Liver (tissue), 9 donors: ENCODE results near the gene TRAPPC5. TPM values are rescaled to one million over a fixed set of nuclear protein-coding genes. Genes with fewer than 3 reads are reported as not detected.

ENCODE experiments used
- DNase-seq: peaks from one replicate; pipeline ENCODE4 v3.0.0-alpha.2; 2017; ENCODE audit warnings: low spot score
- H3K27ac ChIP-seq, 2 donors: one replicate each; pipeline ENCODE4 v1.7.0; 2013; ENCODE audit warnings: inconsistent platforms in 2 of 2, low read length in 2 of 2, control low read depth in 1 of 2, low read depth in 1 of 2, mild to moderate bottlenecking in 1 of 2
- H3K27me3 ChIP-seq, 4 donors: one replicate each; pipeline versions ENCODE4 v1.6.1 to v1.7.0; 2013; ENCODE audit warnings: low read length in 3 of 4, inconsistent platforms in 1 of 4, mild to moderate bottlenecking in 1 of 4, moderate library complexity in 1 of 4; ENCODE audit not compliant: control insufficient read depth in 4 of 4, insufficient read depth in 4 of 4
- H3K36me3 ChIP-seq, 4 donors: one replicate each; pipeline versions ENCODE4 v1.6.1 to v1.7.0; 2013; ENCODE audit warnings: low read length in 3 of 4, mild to moderate bottlenecking in 3 of 4, low read depth in 1 of 4, moderate library complexity in 1 of 4; ENCODE audit not compliant: control insufficient read depth in 4 of 4, insufficient read depth in 3 of 4
- H3K4me1 ChIP-seq, 4 donors: one replicate each; pipeline versions ENCODE4 v1.6.1 to v1.7.0; 2013; ENCODE audit warnings: low read length in 3 of 4, mild to moderate bottlenecking in 3 of 4, moderate library complexity in 1 of 4; ENCODE audit not compliant: control insufficient read depth in 4 of 4, insufficient read depth in 4 of 4
- H3K4me3 ChIP-seq, 3 donors: one replicate each; pipeline versions ENCODE4 v1.6.1 to v1.7.0; 2013; ENCODE audit warnings: low read length in 3 of 3, control low read depth in 1 of 3, low read depth in 1 of 3, mild to moderate bottlenecking in 1 of 3
- H3K9ac ChIP-seq, 2 donors: one replicate each; pipeline ENCODE4 v1.7.0; 2013; ENCODE audit warnings: low read length in 2 of 2, mild to moderate bottlenecking in 2 of 2, moderate library complexity in 2 of 2, control low read depth in 1 of 2, low read depth in 1 of 2
- H3K9me3 ChIP-seq, 4 donors: one replicate each; pipeline versions ENCODE4 v1.6.1 to v1.7.0; 2013; ENCODE audit warnings: low read length in 3 of 4; ENCODE audit not compliant: control insufficient read depth in 4 of 4
- ATF3 ChIP-seq: IDR thresholded peaks from 2 replicates; pipeline ENCODE4 v1.6.1; 2016; ENCODE audit warnings: antibody characterized with exemption
- EGR1 ChIP-seq, 2 donors: IDR thresholded peaks; 2 replicates each; pipeline ENCODE4 v1.6.1; 2016 to 2018; ENCODE audit warnings: antibody characterized with exemption in 2 of 2, low read depth in 2 of 2
- FOXA1 ChIP-seq: IDR thresholded peaks from 2 replicates; pipeline ENCODE4 v1.6.1; 2016; ENCODE audit warnings: antibody characterized with exemption
- FOXA2 ChIP-seq: IDR thresholded peaks from 2 replicates; pipeline ENCODE4 v1.6.1; 2016; ENCODE audit warnings: antibody characterized with exemption
- GABPA ChIP-seq, 2 donors: IDR thresholded peaks in 1 of 2; conservative IDR thresholded peaks in 1 of 2; 2 replicates each; pipeline ENCODE4 v1.6.1; 2016; ENCODE audit warnings: antibody characterized with exemption in 2 of 2, mild to moderate bottlenecking in 1 of 2, moderate library complexity in 1 of 2
- HNF4A ChIP-seq, 2 donors: conservative IDR thresholded peaks; 2 replicates each; pipeline ENCODE4 v1.6.1; 2016; ENCODE audit warnings: antibody characterized with exemption in 2 of 2, mild to moderate bottlenecking in 2 of 2
- HNF4G ChIP-seq: IDR thresholded peaks from 2 replicates; pipeline ENCODE4 v1.6.1; 2016; ENCODE audit warnings: antibody characterized with exemption
- JUND ChIP-seq, 2 donors: IDR thresholded peaks; 2 replicates each; pipeline ENCODE4 v1.6.1; 2016; ENCODE audit warnings: antibody characterized with exemption in 2 of 2
- MAX ChIP-seq: IDR thresholded peaks from 2 replicates; pipeline ENCODE4 v1.6.1; 2016; ENCODE audit warnings: antibody characterized with exemption
- NR2F2 ChIP-seq: IDR thresholded peaks from 2 replicates; pipeline ENCODE4 v1.6.1; 2016; ENCODE audit warnings: antibody characterized with exemption
- RAD21 ChIP-seq, 2 donors: IDR thresholded peaks; 2 replicates each; pipeline ENCODE4 v1.6.1; 2016; ENCODE audit warnings: antibody characterized with exemption in 2 of 2, mild to moderate bottlenecking in 2 of 2
- REST ChIP-seq: IDR thresholded peaks from 2 replicates; pipeline ENCODE4 v1.6.1; 2016; ENCODE audit warnings: antibody characterized with exemption, mild to moderate bottlenecking
- RXRA ChIP-seq, 2 donors: IDR thresholded peaks; 2 replicates each; pipeline ENCODE4 v1.6.1; 2017 to 2018; ENCODE audit warnings: antibody characterized with exemption in 2 of 2, mild to moderate bottlenecking in 1 of 2
- SP1 ChIP-seq: IDR thresholded peaks from 2 replicates; pipeline ENCODE4 v1.6.1; 2018; ENCODE audit warnings: antibody characterized with exemption, mild to moderate bottlenecking
- TAF1 ChIP-seq: conservative IDR thresholded peaks from 2 replicates; pipeline ENCODE4 v1.6.1; 2016; ENCODE audit warnings: antibody characterized with exemption, mild to moderate bottlenecking
- YY1 ChIP-seq: IDR thresholded peaks from 2 replicates; pipeline ENCODE4 v1.6.1; 2016; ENCODE audit warnings: antibody characterized with exemption, mild to moderate bottlenecking
- ZBTB33 ChIP-seq: IDR thresholded peaks from 2 replicates; pipeline ENCODE4 v1.6.1; 2016; ENCODE audit warnings: antibody characterized with exemption
- WGBS: extraction: QIAGEN DNeasy Blood & Tissue Kit; methylation state at CpG from one replicate; pipeline ENCODE4 v1.1.7; 2013; 5-methylcytosine and 5-hydroxymethylcytosine counted together
- polyA plus RNA-seq, 2 donors: library from polyadenylated mRNA; stranded (reverse) in 1 of 2; unstranded in 1 of 2; fragments of 200-250 nt in 1 of 2; fragments of >200 nt in 1 of 2; fragmentation: Nextera tagmentation in 1 of 2; extraction: Ambion mirVana in 1 of 2; gene quantifications; one replicate each; pipeline versions ENCODE4 v1.2.1 to v1.2.3, GENCODE V29; 2013 to 2015
- total RNA-seq, 2 donors: library from RNA; depleted of rRNA; stranded (reverse); fragments of >200 nt; gene quantifications; one replicate each; pipeline ENCODE4 v1.2.3, GENCODE V29; 2014
- TF ChIP-seq, protein P1 (sequence below): fragments of 150-350 bp; IDR thresholded peaks from 2 replicates; pipeline ENCODE4 v1.5.1; 2017; ENCODE audit warnings: improper control_type of control experiment, low read depth, low read length; ENCODE audit not compliant: missing input control
- donor health status: healthy.
- donor health status: healthy.
- donor health status: healthy.
- donor health status: healthy.
- donor health status: healthy.

The TRAPPC5 gene
- total and polyA plus RNA-seq, 4 donors = 22.5 to 130 (median 55.2) TPM

DNA sequence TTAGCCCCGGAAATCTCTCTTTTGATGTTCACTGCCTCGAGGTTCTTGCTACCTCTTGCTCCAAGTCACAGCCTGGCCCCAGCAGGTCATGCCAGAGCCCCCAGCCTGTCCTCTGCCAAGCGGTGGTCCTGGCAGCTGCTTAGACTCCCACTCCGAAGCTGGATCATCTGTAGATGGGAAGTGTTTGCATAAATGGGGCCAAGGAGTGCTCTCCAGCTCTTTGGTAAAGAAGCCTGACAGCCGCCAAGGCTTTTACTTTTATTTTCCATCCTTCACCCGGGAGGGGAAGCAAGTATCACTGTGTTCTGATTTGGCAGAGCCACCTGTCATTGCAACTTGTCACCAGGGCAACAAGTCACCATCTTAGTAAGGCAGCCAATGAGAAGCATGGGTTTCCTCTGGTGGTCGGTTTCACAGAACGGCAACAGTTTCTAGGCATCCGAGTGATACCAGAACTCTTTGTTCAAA, 22.4 kb upstream of the TRAPPC5 start:
- Histone ChIP-seq H3K4me1 (peaks cover 0 to 3% (median 0%) of the 10 kb centered on the region in 4 donors), H3K9me3 (no peaks in the 10 kb centered on the region), H3K36me3 (no peaks in the 10 kb centered on the region), H3K9ac (no peak overlapping the region), H3K27ac (no peak overlapping the region), H3K27me3 (no peaks in the 10 kb centered on the region), H3K4me3 (no peak overlapping the region)
- no peak for DNase-seq
- TF ChIP-seq REST (no peak), ZBTB33 (no peak), HNF4G (no peak), NR2F2 (no peak), JUND (IDR thresholded peaks at IDR 0.05) (no peak), RAD21 (IDR thresholded peaks at IDR 0.05) (no peak), MAX (no peak), FOXA2 (no peak), HNF4A (conservative IDR thresholded peaks at IDR 0.05) (no peak), GABPA (IDR thresholded peaks at IDR 0.05 in 1 of 2, conservative IDR thresholded peaks at IDR 0.05 in 1 of 2) (no peak), SP1 (no peak), ATF3 (no peak), YY1 (no peak), EGR1 (IDR thresholded peaks at IDR 0.05; ENCODE audit: low read depth in 2 of 2) (no peak), TAF1 (no peak), FOXA1 (no peak), RXRA (IDR thresholded peaks at IDR 0.05) (no peak)
- TF ChIP-seq, protein P1, sequence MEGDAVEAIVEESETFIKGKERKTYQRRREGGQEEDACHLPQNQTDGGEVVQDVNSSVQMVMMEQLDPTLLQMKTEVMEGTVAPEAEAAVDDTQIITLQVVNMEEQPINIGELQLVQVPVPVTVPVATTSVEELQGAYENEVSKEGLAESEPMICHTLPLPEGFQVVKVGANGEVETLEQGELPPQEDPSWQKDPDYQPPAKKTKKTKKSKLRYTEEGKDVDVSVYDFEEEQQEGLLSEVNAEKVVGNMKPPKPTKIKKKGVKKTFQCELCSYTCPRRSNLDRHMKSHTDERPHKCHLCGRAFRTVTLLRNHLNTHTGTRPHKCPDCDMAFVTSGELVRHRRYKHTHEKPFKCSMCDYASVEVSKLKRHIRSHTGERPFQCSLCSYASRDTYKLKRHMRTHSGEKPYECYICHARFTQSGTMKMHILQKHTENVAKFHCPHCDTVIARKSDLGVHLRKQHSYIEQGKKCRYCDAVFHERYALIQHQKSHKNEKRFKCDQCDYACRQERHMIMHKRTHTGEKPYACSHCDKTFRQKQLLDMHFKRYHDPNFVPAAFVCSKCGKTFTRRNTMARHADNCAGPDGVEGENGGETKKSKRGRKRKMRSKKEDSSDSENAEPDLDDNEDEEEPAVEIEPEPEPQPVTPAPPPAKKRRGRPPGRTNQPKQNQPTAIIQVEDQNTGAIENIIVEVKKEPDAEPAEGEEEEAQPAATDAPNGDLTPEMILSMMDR = no peak
- WGBS = 63% methylated on average over 9 of the region's 9 CpGs
